IMR-90 (cell line): ENCODE measurements around the gene GAB1.

Experiments used
- BHLHE40 ChIP-seq: fragments of 150-350 bp; IDR thresholded peaks from 2 replicates; pipeline ENCODE4 v1.6.1; 2016; ENCODE audit warnings: mild to moderate bottlenecking, low read depth, low read length
- CTCF ChIP-seq: conservative IDR thresholded peaks from 2 replicates; pipeline ENCODE4 v1.5.1; 2012; ENCODE audit warnings: mild to moderate bottlenecking, low read depth, low read length, improper control_type of control experiment
- FOS ChIP-seq: fragments of 150-350 bp; IDR thresholded peaks from 2 replicates; pipeline ENCODE4 v1.6.1; 2016; ENCODE audit warnings: low read depth, low read length
- MAFK ChIP-seq: IDR thresholded peaks from 2 replicates; pipeline ENCODE4 v1.6.1; 2012; ENCODE audit warnings: low read depth, low read length, improper control_type of control experiment
- MAZ ChIP-seq: IDR thresholded peaks from 2 replicates; pipeline ENCODE4 v1.6.1; 2012; ENCODE audit warnings: low read depth, mild to moderate bottlenecking, low read length, improper control_type of control experiment, moderate library complexity, borderline replicate concordance
- MXI1 ChIP-seq: IDR thresholded peaks from 2 replicates; pipeline ENCODE4 v1.6.1; 2012; ENCODE audit warnings: low read depth, mild to moderate bottlenecking, low read length, moderate library complexity, borderline replicate concordance
- POLR2A ChIP-seq: IDR thresholded peaks from 2 replicates; pipeline ENCODE4 v1.6.1; 2012; ENCODE audit warnings: mild to moderate bottlenecking, low read depth, low read length
- RAD21 ChIP-seq: IDR thresholded peaks from 2 replicates; pipeline ENCODE4 v1.6.1; 2012; ENCODE audit warnings: low read length, improper control_type of control experiment
- RCOR1 ChIP-seq: IDR thresholded peaks from 2 replicates; pipeline ENCODE4 v1.6.1; 2012; ENCODE audit warnings: mild to moderate bottlenecking, low read length, improper control_type of control experiment; ENCODE audit not compliant: insufficient replicate concordance
- RFX5 ChIP-seq: IDR thresholded peaks from 2 replicates; pipeline ENCODE4 v1.8.0; 2012; ENCODE audit warnings: low read depth, mild to moderate bottlenecking, low read length, moderate library complexity
- SMC3 ChIP-seq: fragments of 150-350 bp; IDR thresholded peaks from 2 replicates; pipeline ENCODE4 v1.6.1; 2016; ENCODE audit warnings: low read depth, mild to moderate bottlenecking, antibody characterized with exemption, low read length, moderate library complexity
- USF2 ChIP-seq: fragments of 150-350 bp; IDR thresholded peaks from 2 replicates; pipeline ENCODE4 v1.6.1; 2017; ENCODE audit warnings: mild to moderate bottlenecking, antibody characterized with exemption, low read length, low read depth

GRCh38 chr4:143344041-143344440 lies 7.4 kb downstream of the GAB1 start:
- TF ChIP-seq POLR2A (no peak), CTCF (no peak), FOS (no peak), RAD21 (no peak), SMC3 (no peak), BHLHE40 (no peak), MAZ (no peak), MXI1 (no peak), MAFK (no peak), USF2 (no peak), RCOR1 (no peak), RFX5 (no peak)
